Hematopoietic multipotent progenitor cell treated with erythropoietin and hydrocortisone succinate and interleukin-3 and kit ligand, for 15 days (in vitro differentiated cells): ENCODE measurements around the gene CERS2.
"Not testable (repeated sequence)": the region's sequence is repeated elsewhere in the genome, so short reads cannot be mapped to it uniquely, and the experiment has no call there.

ENCODE experiments used
- DNase-seq: peaks from one replicate; pipeline ENCODE4 v3.0.0-alpha.2; 2015; ENCODE audit warnings: low spot score

CERS2 gene

DNA sequence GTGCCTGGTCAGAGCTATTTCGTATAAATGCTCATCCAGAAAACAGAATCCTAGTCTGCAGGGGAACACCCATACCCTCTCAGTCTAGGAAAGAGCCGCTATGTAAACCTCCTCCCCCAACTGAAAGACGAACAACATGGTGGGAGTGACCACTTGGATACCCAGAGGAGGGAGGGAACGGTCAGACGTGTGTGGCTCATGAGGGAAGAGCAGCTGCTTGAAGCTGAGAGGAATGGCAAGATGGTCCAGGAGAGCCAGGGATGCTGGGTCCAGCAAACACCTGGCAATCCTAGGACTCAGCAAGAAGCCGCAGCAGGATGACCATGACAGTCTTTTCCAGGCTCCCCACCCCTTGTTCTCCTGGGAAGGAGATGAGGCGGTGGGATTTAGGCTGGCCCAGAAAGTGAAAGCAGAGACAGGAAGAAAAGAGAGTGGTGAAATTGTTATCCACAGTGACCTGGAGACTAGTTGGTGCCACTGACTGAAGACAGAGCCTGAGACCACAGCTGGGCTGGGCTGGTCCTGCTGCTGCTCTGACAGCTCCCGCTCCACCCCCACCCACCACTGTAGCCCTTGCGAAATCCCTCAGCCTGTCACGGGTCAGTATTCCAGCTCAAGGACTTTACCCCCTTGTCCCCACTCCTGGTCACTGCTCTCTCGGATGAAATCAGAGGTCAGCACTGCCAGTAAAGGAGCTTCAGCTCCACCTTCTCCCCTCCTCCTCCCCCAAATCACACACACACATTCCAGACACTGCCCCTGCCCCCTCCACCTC is 3.6 kb downstream of the CERS2 start:
- no peak for DNase-seq

DNA sequence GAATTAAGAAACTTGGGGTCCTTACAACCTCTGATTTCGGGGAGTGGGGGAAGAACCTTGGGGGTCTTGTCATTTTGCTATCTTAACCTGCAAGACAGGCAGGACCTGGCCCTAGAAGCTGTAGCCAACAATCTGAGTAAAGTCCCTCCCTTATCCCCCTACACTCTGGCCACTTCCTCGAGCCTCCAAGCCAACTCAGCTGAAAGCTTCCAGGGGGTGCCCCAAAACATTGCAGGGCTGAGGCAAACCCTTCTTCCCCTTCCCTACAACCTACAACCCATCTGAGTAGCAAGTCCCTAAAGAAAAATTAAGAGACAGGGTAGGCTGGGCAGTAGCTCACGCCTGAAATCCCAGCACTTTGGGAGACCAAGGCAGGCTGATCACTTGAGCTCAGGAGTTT is 5.0 kb downstream of the CERS2 start:
- DNase-seq = no peak

DNA sequence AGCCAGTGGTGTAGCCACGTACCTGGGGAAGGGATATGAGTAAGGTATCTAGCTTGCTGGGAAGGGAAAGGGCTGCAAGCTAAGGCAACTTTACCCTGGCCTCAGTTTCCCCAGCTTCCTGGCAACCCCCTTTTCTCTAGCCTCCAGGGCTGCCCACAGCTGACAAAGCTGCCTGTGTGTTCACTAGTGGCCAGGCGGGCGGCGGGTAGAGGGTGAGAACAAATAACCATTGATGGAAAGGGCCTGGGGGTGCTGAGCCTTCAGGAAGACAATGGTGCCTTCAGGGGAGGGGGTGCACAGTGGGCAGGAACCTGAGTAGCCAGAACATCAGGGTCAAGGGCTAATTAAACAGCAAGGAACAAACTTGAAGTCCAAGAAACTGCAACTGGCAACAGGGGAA is 6.1 kb downstream of the CERS2 start:
- no peak for DNase-seq

DNA sequence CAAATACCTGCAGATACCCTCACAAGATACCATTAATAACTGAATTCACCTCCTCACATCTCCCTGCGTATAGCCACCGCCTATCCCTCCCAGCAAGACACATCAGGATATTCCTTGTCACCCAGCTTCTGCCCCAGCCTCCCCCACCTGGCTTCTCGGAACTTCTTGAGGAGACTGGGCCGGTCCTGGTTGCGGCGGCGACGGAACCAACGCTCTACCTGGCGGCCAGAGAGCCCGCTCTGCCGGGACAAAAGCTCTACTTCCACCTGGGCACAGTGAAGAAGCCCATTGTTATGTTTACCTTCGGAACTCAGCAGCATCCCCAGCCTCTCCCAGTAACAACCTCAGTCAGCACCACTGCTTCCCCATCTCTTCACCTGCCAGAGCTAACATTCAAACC is 6.7 kb downstream of the CERS2 start:
- DNase-seq = no peak

DNA sequence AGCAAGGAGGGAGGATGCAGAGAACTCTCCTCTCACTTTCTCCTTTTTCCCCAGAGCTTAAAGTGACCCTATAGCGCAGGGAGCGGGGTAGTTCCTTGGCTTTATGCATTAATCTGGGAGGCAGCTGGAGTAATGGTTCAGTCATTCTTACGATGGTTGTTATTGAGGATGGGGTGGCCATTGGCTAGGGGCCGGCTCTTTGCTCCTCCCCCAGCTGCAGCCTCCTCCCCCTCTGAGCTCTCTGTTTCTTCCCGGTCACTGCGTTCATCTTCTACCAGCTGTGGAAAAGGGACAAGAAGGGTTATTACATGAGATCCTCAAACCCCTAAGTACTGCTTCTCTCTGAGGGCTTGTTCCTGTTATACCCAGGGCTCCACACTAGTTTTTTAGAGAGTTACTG is 8.6 kb downstream of the CERS2 start:
- no peak for DNase-seq

DNA sequence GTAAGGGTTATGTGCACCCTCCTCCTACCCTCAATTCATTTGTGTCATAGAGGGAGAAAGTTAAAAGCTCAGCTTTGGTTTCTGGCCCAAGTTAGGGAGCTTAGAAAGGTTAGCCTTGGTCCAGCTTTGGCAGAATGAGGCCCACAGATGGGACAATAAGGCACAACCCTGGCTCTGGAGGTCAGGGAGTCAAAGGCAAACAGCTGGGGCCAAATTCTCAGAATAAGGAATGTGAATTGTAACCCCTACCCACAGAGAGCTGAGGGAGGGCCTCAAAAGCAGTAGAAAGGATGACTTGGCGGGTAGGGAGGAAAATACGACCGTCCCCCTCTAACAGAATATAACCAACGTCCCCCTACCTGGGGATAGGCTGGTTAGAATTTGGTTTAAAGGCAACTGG is 9.0 kb downstream of the CERS2 start:
- DNase-seq = no peak

DNA sequence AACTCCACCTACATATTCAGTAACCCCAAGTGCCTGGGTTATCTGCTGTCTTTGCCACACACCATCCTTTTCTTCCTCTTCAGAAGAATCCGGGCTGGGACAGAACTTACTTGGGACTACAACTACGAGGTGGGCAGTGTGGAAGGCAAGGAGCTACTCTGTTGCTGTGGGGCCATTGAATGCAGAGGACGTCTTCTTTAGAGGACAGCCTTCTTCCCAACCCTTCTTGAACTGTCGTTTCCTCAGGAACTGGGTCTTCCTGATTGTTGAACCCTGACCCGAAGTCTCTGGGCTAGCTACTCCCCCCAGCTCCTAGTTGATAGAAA is 10.5 kb downstream of the CERS2 start:
- no peak for DNase-seq

DNA sequence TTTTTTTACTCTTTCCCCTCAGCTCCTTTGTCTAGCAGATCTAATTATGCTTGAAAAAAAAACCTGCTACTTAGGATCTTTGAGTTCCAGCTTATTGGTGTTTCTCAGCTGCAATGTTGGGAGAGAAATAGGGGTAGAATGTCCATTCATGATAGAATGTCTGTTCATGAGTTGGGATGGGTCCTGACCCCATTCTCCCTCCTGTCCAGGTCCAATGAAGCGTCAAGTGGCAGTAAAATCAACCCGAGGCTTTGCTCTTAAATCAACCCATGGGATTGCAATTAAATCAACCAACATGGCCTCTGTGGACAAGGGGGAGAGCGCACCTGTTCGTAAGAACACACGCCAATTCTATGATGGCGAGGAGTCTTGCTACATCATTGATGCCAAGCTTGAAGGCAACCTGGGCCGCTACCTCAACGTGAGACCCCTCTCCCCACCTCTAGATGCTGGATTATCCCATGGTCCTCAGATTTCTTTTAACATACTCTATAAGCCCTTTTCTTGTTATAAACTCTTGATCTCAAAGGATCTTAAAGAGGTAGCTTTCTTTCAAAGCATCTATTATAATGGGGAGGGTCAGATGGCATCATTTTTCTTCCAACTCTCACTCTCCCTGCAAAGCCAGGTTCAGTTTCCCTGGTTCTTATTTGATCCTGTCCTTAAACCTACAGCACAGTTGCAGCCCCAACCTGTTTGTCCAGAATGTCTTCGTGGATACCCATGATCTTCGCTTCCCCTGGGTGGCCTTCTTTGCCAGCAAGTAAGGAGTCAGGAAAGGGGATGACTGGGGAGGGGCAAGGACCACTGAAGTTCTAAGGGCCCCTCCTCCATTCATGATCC is 11.1 kb downstream of the CERS2 start:
- no peak for DNase-seq

DNA sequence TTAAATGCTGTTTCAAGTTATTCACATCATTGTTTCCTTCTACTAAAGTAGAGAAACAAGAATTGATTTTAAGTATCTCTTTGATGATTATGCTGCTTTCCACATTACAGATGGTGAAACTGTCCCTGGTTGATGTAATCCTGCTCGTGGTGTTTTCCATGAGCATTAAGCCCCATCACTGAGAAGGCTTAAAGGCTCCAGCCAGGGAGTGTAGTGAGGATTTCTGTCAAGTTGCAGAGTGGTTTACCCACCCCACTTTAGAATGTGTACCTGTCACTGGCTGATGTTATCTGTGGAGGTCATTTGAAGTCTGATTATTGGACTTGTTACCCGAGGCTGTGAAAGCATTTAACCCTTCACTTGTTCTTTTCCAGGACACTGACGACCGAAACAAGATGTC is 12.9 kb downstream of the CERS2 start:
- DNase-seq = no peak

DNA sequence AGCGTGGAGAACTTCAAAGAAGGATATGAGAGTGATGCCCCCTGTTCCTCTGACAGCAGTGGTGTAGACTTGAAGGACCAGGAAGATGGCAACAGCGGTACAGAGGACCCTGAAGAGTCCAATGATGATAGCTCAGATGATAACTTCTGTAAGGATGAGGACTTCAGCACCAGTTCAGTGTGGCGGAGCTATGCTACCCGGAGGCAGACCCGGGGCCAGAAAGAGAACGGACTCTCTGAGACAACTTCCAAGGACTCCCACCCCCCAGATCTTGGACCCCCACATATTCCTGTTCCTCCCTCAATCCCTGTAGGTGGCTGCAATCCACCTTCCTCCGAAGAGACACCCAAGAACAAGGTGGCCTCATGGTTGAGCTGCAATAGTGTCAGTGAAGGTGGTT is 14.0 kb downstream of the CERS2 start:
- no peak for DNase-seq

DNA sequence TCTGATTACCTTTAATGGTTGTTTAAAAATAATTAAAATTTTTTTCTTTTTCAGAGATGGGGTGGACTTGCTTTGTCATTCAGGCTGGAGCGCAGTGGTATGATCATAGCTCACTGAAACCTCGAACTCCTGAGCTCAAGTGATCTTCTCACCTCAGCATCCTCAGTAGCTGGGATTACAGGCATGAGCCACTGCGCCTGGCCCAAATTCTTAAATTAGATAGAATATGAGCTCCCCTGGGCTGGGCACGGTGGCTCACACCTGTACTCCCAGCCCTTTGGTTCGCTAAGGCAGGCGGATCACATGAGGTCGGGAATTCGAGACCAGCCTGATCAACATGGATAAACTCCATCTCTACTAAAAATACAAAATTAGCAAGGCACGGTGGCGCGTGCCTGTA is 17.0 kb downstream of the CERS2 start:
- no peak for DNase-seq

DNA sequence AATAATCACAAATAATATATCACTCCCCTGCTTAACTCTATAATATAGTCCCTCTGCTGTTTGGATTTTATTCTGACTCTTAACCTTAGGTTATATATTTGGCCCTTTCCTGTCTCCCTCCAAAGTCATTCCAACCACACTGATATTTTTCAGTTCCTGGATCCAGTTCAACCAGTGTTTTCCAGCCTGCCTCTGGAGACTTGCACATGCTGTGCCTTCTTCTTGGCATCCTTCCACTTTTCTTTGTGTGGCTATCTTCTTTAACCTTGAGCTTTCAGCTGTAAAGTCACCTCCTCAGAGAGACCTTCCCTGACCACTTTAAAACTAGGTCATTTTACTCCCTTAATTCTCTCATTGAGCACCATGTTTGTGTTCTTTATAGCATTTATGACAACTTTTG is 19.4 kb downstream of the CERS2 start:
- DNase-seq = peak; percentile 22

DNA sequence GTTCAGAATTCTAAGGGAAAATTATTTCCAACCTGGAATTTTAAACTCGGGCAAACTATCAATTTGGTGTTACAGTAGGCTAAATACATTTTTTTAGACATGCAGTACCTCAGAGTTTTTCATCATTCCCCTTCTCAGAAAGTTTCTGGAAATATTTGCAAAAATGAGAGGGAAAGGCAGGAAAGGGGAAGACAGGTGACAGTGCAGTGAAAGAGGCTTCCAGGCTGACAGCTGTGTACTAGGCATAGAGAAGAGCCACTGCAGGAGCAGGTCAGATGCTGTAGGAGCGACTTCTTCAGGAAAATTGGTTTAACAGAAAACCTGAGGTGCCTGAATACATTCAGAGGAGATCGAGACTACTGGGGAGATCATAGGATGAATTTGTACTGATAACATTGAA is 19.9 kb downstream of the CERS2 start:
- DNase-seq = no peak

DNA sequence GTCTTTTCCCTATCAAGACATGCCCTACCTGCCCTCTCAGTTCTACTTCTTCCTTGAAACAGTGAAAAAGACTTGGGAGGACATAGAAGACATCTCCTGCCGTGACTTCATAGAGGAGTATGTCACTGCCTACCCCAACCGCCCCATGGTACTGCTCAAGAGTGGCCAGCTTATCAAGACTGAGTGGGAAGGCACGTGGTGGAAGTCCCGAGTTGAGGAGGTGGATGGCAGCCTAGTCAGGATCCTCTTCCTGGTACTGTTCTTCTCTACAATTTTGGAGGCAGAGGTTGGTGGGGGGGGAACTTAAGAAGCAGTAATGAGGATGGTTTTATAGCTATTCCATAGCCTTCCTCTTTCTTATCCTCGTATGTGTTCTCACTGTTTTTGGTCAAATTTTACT is 29.8 kb downstream of the CERS2 start:
- no peak for DNase-seq

DNA sequence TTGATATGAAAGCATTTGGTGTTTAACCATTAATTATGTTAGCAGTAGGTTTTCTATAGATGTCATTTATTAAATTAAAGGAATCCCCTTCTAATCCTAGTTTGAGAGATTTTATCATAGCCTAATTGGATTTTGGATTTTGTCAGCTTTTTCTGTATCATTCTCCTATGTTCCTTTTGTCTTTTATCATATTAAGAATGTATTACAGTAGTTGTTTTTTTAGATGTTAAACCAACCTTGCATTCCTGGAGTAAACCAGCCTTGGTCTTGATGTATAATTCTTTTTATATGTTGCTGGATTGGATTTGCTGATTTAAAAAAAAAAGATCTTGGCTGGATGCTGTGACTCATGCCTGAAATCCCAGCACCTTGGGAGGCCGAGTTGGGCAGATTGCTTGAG is 42.9 kb downstream of the CERS2 start:
- DNase-seq = no peak

DNA sequence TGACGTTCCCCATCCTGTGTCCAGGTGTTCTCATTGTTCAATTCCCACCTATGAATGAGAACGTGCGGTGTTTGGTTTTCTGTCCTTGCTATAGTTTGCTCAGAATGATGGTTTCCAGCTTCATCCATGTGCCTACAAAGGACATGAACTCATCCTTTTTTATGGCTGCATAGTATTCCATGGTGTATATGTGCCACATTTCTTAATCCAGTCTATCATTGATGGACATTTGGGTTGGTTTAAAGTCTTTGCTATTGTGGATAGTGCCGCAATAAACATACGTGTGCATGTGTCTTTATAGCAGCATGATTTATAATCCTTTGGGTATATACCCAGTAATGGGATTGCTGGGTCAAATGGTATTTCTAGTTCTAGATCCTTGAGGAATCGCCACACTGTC is 45.9 kb downstream of the CERS2 start:
- not testable (repeated sequence) for DNase-seq

DNA sequence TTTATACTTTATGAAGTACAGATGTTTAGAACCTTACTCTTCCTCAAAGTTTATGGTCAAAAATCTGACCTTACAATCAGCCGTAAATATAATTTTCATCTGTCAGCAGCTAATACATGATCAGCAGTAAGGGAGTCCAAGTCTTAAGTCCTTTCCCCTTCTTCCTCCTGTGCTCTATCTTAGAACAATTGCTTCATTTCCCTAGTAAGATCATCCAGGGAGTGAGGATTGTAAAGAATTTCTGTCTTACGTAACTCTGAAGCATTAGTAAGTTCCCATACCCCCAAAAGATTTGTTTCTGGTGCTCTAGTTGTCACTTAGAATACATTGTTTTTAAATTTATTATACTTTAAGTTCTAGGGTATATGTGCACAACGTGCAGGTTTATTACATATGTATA is 46.3 kb downstream of the CERS2 start:
- DNase-seq = no peak

DNA sequence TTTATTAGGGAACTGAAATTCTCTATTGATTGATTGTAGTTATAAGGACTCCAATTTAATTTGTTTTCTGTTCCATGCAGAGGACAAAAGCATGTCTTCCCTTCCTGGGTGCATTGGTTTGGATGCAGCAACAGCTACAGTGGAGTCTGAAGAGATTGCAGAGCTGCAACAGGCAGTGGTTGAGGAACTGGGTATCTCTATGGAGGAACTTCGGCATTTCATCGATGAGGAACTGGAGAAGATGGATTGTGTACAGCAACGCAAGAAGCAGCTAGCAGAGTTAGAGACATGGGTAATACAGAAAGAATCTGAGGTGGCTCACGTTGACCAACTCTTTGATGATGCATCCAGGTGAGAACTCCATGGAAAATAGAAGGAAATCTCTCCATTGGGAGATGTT is 47.0 kb downstream of the CERS2 start:
- DNase-seq = no peak

DNA sequence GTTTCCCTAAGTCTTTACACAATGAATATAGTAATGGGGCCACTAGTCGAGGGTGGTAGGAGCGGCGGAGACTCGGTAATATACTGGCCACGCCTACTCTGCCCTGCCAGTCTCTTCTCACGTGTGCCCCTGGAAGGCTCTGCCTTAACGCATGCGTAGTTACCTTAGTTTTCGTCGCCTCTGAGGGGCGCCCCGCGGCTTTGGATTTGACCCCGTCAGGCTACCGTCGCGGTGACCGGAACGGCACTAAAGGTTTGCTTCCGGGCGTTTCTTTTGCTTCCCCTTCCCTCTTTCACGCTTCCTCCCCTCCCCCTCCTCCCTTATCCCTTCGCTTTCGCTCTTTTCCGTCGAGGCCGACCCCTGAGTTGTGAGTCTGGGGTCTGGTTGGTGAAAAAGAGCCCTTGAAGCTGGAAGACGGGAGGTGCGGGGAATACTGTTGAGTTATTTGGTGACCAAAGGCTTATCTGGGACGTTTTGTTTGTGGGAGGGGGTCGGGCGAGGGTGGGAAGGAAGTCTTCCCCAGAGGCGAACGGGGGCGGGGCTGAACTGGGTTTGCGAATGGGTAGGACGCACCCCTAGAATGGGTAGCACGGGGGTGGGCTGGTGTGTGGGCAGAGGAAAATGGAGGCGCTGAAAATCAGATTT is 48.4 kb downstream of the CERS2 start, which contains the start of gene SETDB1:
Gene SETDB1 (plus strand): TSS at position 267 of the 645 bp plus-strand sequence. CDS start 1,352 bp downstream, outside the sequence.
- peak; percentile 92 for DNase-seq

DNA sequence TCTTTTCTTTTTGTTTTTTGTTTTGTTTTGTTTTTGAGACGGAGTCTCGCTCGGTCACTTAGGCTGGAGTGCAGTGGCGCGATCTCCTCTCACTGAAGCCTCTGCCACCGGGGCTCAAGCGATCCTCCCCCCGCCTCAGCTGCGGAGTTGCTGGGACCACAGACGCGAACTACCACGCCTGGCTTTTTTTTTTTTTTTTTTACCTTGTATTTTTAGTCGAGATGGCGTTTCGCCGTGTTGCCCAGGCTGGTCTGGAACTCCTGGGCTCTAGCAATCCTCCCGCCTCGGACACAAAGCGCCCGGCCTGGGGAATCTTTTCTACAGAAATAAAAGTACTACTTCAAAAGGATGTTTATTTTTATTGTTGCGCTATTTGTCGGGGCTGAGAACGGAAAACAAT is 49.6 kb downstream of the CERS2 start:
- DNase-seq = no peak

DNA sequence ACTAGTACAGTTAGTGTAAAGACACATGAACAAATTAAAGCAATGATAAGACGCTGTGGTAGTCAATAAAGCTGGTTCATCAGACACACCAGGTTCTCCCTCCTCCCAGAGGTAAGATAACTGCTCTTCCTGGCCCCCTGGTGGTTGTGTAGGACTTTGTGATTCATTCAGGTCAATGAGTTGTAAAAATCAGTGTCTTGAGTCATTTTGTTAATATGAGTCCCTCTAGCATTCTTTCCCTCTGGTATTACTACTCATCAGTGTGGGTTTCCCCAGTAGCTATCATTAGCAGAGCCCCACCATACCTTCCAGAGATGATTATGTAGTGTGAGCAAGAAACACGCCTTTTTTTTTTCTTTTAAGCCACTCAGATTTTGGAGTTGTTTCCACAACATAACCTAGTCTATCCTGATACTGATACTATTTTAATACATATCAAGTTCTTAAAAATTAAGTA is 52.1 kb downstream of the CERS2 start:
- DNase-seq = peak; percentile 79

DNA sequence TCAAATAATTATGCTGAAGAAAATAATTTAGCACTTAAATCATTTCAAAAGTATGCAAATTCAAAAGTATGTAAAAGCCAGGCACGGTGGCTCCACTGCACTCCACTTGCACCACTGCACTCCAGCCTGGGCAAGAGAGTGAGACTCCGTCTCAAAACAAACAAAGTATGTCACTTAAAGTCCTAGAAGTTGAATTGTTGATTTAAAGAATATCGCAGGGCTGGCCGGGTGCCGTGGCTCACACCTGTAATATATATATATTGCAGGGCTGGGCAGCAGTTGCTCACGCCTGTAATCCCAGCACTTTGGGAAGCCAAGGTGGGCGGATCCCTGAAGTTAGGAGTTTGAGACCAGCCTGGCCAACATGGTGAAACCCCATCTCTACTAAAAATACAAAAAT is 57.2 kb downstream of the CERS2 start:
- no peak for DNase-seq
